ENCODE measurements around the gene PLPPR1.

DNA sequence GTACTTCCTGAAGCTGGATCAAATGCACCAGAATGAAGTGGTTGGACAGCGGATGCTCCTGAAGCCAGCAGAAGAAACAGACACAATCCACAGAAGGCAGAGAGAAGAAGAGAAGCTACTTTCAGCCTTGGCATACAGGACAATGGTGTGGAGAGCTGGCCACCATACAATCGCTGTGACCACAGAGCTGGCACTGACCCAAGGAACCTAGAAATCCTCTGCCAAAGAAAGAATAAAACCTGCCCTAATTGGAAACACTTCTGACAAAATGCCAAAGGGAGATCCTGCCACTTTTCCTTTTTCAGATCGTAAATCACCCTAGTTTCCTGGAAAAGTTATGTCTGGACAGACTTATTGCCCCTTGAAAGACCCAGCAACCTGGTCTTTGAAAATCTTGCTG, 278.5 kb downstream of the PLPPR1 start:
- TF ChIP-seq GATA2 (CRISPR knock-in tag; IDR thresholded peaks at IDR 0.05): no peak
- TF ChIP-seq, protein P1, sequence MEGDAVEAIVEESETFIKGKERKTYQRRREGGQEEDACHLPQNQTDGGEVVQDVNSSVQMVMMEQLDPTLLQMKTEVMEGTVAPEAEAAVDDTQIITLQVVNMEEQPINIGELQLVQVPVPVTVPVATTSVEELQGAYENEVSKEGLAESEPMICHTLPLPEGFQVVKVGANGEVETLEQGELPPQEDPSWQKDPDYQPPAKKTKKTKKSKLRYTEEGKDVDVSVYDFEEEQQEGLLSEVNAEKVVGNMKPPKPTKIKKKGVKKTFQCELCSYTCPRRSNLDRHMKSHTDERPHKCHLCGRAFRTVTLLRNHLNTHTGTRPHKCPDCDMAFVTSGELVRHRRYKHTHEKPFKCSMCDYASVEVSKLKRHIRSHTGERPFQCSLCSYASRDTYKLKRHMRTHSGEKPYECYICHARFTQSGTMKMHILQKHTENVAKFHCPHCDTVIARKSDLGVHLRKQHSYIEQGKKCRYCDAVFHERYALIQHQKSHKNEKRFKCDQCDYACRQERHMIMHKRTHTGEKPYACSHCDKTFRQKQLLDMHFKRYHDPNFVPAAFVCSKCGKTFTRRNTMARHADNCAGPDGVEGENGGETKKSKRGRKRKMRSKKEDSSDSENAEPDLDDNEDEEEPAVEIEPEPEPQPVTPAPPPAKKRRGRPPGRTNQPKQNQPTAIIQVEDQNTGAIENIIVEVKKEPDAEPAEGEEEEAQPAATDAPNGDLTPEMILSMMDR (IDR thresholded peaks at IDR 0.05): no peak
- TF ChIP-seq, protein P2, sequence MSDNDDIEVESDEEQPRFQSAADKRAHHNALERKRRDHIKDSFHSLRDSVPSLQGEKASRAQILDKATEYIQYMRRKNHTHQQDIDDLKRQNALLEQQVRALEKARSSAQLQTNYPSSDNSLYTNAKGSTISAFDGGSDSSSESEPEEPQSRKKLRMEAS (IDR thresholded peaks at IDR 0.05; ENCODE audit: low read depth): no peak
